H1 (cell line): ENCODE measurements around the gene LUC7L3. TPM values are rescaled to one million over a fixed set of nuclear protein-coding genes. Genes with fewer than 3 reads are reported as not detected.

ENCODE experiments used
- CTCF ChIA-PET: fragments of 300-600 bp; sonication (Branson Sonifier 250); formaldehyde crosslinking; loops from one replicate; lab custom pipeline; 2021; ENCODE audit not compliant: partially characterized antibody; lab: Charles Lee
- POLR2A ChIA-PET: fragments of 300-600 bp; sonication (Branson Sonifier 250); formaldehyde crosslinking; loops from one replicate; lab custom pipeline; 2021; ENCODE audit warnings: inconsistent platforms; ENCODE audit not compliant: partially characterized antibody; lab: Charles Lee
- DNase-seq, 2 experiments: peaks; one replicate each; pipeline versions ENCODE4 v3.0.0 to v3.0.0-alpha.2; 2010 to 2022; ENCODE audit warnings: low spot score in 2 of 2, low read depth in 1 of 2, mixed read lengths in 1 of 2
- FAIRE-seq: peaks from 2 replicates; lab custom pipeline; 2011; peaks lifted over from hg19 to GRCh38; lab: Jason Lieb, UNC
- H2AFZ ChIP-seq: 2 replicates; pipeline ENCODE4 v1.8.1; 2012; ENCODE audit warnings: low read length, inconsistent platforms
- H2AK5ac ChIP-seq: 2 replicates; pipeline ENCODE4 v1.6.1; 2013; ENCODE audit warnings: low read depth, low read length
- H2BK120ac ChIP-seq: replicated peaks from 2 replicates; pipeline ENCODE3; 2013; ENCODE audit warnings: low read depth, low read length, inconsistent platforms
- H2BK12ac ChIP-seq: 2 replicates; pipeline ENCODE4 v1.6.1; 2013; ENCODE audit warnings: low read depth, low read length
- H2BK15ac ChIP-seq: 2 replicates; pipeline ENCODE4 v1.6.1; 2013; ENCODE audit warnings: low read length
- H2BK20ac ChIP-seq: 2 replicates; pipeline ENCODE4 v1.6.1; 2013; ENCODE audit warnings: low read length
- H2BK5ac ChIP-seq: 2 replicates; pipeline ENCODE4 v1.6.1; 2013; ENCODE audit warnings: low read depth, low read length
- H3K14ac ChIP-seq: 2 replicates; pipeline ENCODE4 v1.6.1; 2013; ENCODE audit warnings: inconsistent platforms; ENCODE audit not compliant: insufficient read length
- H3K18ac ChIP-seq: 2 replicates; pipeline ENCODE4 v1.6.1; 2013; ENCODE audit warnings: low read length; ENCODE audit errors: extremely low read depth
- H3K23ac ChIP-seq: 2 replicates; pipeline ENCODE4 v1.6.1; 2013; ENCODE audit warnings: inconsistent platforms; ENCODE audit not compliant: insufficient read length
- H3K23me2 ChIP-seq: 2 replicates; pipeline ENCODE4 v1.6.1; 2013; ENCODE audit warnings: low read depth, low read length
- H3K27ac ChIP-seq: 2 replicates; pipeline ENCODE4 v1.6.1; 2011; ENCODE audit warnings: low read depth, low read length, inconsistent platforms
- H3K27me3 ChIP-seq, 4 experiments: replicated peaks in 1 of 4; 1 replicate in 1 of 4; 2 replicates in 3 of 4; pipeline versions ENCODE4 v1.6.1 to v1.8.1; 2011 to 2013; ENCODE audit warnings: low read length in 3 of 4, mild to moderate bottlenecking in 3 of 4, inconsistent platforms in 2 of 4, mixed read lengths in 2 of 4, moderate library complexity in 1 of 4; ENCODE audit not compliant: control insufficient read depth in 3 of 4, insufficient read depth in 3 of 4; ENCODE audit errors: extremely low read depth in 1 of 4
- H3K36me3 ChIP-seq, 4 experiments: 2 replicates each; pipeline versions ENCODE4 v1.6.1 to v1.8.1; 2011 to 2013; ENCODE audit warnings: mild to moderate bottlenecking in 4 of 4, low read length in 3 of 4, moderate library complexity in 2 of 4, control low read depth in 1 of 4, inconsistent platforms in 1 of 4; ENCODE audit not compliant: insufficient read depth in 4 of 4, control insufficient read depth in 2 of 4
- H3K4ac ChIP-seq: replicated peaks from 2 replicates; pipeline ENCODE3; 2013; ENCODE audit warnings: low read length, low read depth, mixed read lengths, inconsistent platforms; ENCODE audit not compliant: insufficient read length
- H3K4me1 ChIP-seq, 4 experiments: replicated peaks in 1 of 4; 1 replicate in 1 of 4; 2 replicates in 3 of 4; pipeline versions ENCODE4 v1.6.1 to v1.8.1; 2011 to 2013; ENCODE audit warnings: low read length in 3 of 4, inconsistent platforms in 2 of 4, mixed read lengths in 1 of 4; ENCODE audit not compliant: insufficient read depth in 4 of 4, control insufficient read depth in 3 of 4
- H3K4me2 ChIP-seq, 2 experiments: 2 replicates each; pipeline versions ENCODE4 v1.6.1 to v1.8.1; 2011 to 2013; ENCODE audit warnings: low read depth in 2 of 2, low read length in 2 of 2, control low read depth in 1 of 2, inconsistent platforms in 1 of 2, mild to moderate bottlenecking in 1 of 2; ENCODE audit not compliant: insufficient read depth in 1 of 2
- H3K4me3 ChIP-seq, 4 experiments: fragments of 200-600, 300-600 bp in 1 of 4; sonication (generic), shearing (Covaris generic), sonication (Bioruptor Twin) in 1 of 4; 2 replicates each; pipeline versions ENCODE4 v1.5.1 to v1.8.1; 2011 to 2016; ENCODE audit warnings: low read length in 4 of 4, low read depth in 3 of 4, control low read depth in 2 of 4, inconsistent platforms in 2 of 4, mild to moderate bottlenecking in 2 of 4, mixed read lengths in 1 of 4, moderate library complexity in 1 of 4; ENCODE audit not compliant: insufficient read depth in 2 of 4; ENCODE audit errors: extremely low read depth in 1 of 4
- H3K56ac ChIP-seq: replicated peaks from 2 replicates; pipeline ENCODE3; 2013; ENCODE audit warnings: low read depth, mild to moderate bottlenecking, mixed read lengths, low read length, inconsistent platforms; ENCODE audit not compliant: insufficient read length
- H3K79me1 ChIP-seq: 2 replicates; pipeline ENCODE4 v1.6.1; 2013; ENCODE audit warnings: low read depth, low read length, control low read depth
- H3K79me2 ChIP-seq, 2 experiments: 2 replicates each; pipeline versions ENCODE4 v1.6.1 to v1.8.1; 2012 to 2013; ENCODE audit warnings: low read length in 2 of 2, mild to moderate bottlenecking in 2 of 2, inconsistent platforms in 1 of 2; ENCODE audit not compliant: insufficient read depth in 2 of 2, control insufficient read depth in 1 of 2
- H3K9ac ChIP-seq, 4 experiments: replicated peaks in 1 of 4; 1 replicate in 1 of 4; 2 replicates in 3 of 4; pipeline versions ENCODE4 v1.6.1 to v1.8.1; 2011 to 2013; ENCODE audit warnings: low read depth in 3 of 4, low read length in 3 of 4, control low read depth in 2 of 4, mild to moderate bottlenecking in 2 of 4, moderate library complexity in 2 of 4, inconsistent platforms in 1 of 4; ENCODE audit errors: extremely low read depth in 1 of 4
- H3K9me3 ChIP-seq, 2 experiments: 2 replicates each; pipeline versions ENCODE4 v1.6.1 to v1.8.1; 2012 to 2013; ENCODE audit warnings: mild to moderate bottlenecking in 2 of 2, moderate library complexity in 2 of 2, control low read depth in 1 of 2, inconsistent platforms in 1 of 2, low read depth in 1 of 2, low read length in 1 of 2, mixed read lengths in 1 of 2; ENCODE audit not compliant: insufficient read depth in 2 of 2
- H4K20me1 ChIP-seq, 2 experiments: replicated peaks in 1 of 2; 2 replicates each; pipeline versions ENCODE3 to v1.8.1; 2011 to 2013; ENCODE audit warnings: inconsistent platforms in 2 of 2, low read length in 2 of 2, mild to moderate bottlenecking in 1 of 2; ENCODE audit not compliant: insufficient read depth in 2 of 2, control insufficient read depth in 1 of 2
- H4K5ac ChIP-seq: 2 replicates; pipeline ENCODE4 v1.6.1; 2013; ENCODE audit warnings: low read length, low read depth, mixed read lengths, inconsistent platforms; ENCODE audit not compliant: insufficient read length
- H4K8ac ChIP-seq: 2 replicates; pipeline ENCODE4 v1.8.0; 2013; ENCODE audit warnings: mild to moderate bottlenecking, moderate library complexity, low read length, inconsistent platforms; ENCODE audit not compliant: insufficient read depth; ENCODE audit errors: extremely low read depth
- H4K91ac ChIP-seq: replicated peaks from 2 replicates; pipeline ENCODE3; 2013; ENCODE audit warnings: low read length, mixed read lengths, inconsistent platforms; ENCODE audit not compliant: insufficient read length
- CBX5 ChIP-seq: fragments of 300-800, 300-1000 bp; sonication (generic); IDR thresholded peaks from 2 replicates; pipeline ENCODE4 v1.7.1; 2016; ENCODE audit warnings: antibody characterized with exemption, low read length, low read depth
- JUN ChIP-seq: IDR thresholded peaks from 2 replicates; pipeline ENCODE4 v1.6.1; 2011; ENCODE audit warnings: low read depth, mild to moderate bottlenecking, improper control_type of control experiment, low read length
- MAX ChIP-seq: IDR thresholded peaks from 2 replicates; pipeline ENCODE4 v1.6.1; 2012; ENCODE audit warnings: inconsistent platforms
- NRF1 ChIP-seq: IDR thresholded peaks from 2 replicates; pipeline ENCODE4 v1.6.1; 2011; ENCODE audit warnings: mild to moderate bottlenecking, low read depth, low read length, improper control_type of control experiment
- POU5F1 ChIP-seq: IDR thresholded peaks from 2 replicates; pipeline ENCODE4 v1.6.1; 2011; ENCODE audit warnings: low read depth, mild to moderate bottlenecking, low read length, moderate library complexity
- RBBP5 ChIP-seq: IDR thresholded peaks from 2 replicates; pipeline ENCODE4 v1.7.1; 2012; ENCODE audit warnings: low read depth, mild to moderate bottlenecking, inconsistent platforms, low read length, moderate library complexity, borderline replicate concordance
- RFX5 ChIP-seq: IDR thresholded peaks from 2 replicates; pipeline ENCODE4 v1.6.1; 2011; ENCODE audit warnings: low read depth, low read length, improper control_type of control experiment, borderline replicate concordance
- SIN3A ChIP-seq, 2 experiments: IDR thresholded peaks in 1 of 2; conservative IDR thresholded peaks in 1 of 2; 2 replicates each; pipeline ENCODE4 v1.6.1; 2011 to 2012; ENCODE audit warnings: low read length in 2 of 2, improper control_type of control experiment in 1 of 2, low read depth in 1 of 2, mild to moderate bottlenecking in 1 of 2
- SRF ChIP-seq: IDR thresholded peaks from 2 replicates; pipeline ENCODE4 v1.6.1; 2011; ENCODE audit warnings: mild to moderate bottlenecking, low read depth, low read length, moderate library complexity
- SUZ12 ChIP-seq: fragments of 200-600 bp; sonication (generic); IDR thresholded peaks from 2 replicates; pipeline ENCODE4 v1.6.1; 2012; ENCODE audit warnings: mild to moderate bottlenecking, inconsistent platforms, low read length, moderate library complexity, mixed read lengths
- TBP ChIP-seq: IDR thresholded peaks from 2 replicates; pipeline ENCODE4 v1.6.1; 2011; ENCODE audit warnings: low read depth, low read length, improper control_type of control experiment
- TEAD4 ChIP-seq: IDR thresholded peaks from 2 replicates; pipeline ENCODE4 v1.6.1; 2012; ENCODE audit warnings: low read depth, low read length, inconsistent platforms, mixed read lengths
- WGBS, 2 experiments: shearing (Covaris generic) in 1 of 2; methylation state at CpG; one replicate each; pipeline versions ENCODE4 v1.1.6 to v1.1.7; 2013 to 2015; ENCODE audit warnings: low lambda C conversion rate in 2 of 2, mixed read lengths in 2 of 2, inconsistent platforms in 1 of 2, low coverage in 1 of 2, missing lambda C conversion rate in 1 of 2; ENCODE audit not compliant: insufficient replicate concordance in 2 of 2, insufficient coverage in 1 of 2, insufficient read length in 1 of 2; ENCODE audit errors: extremely low coverage in 1 of 2, missing lambda C conversion rate in 1 of 2; 5-methylcytosine and 5-hydroxymethylcytosine counted together
- polyA plus RNA-seq, 7 experiments: library from polyadenylated mRNA; depleted of rRNA in 3 of 7; stranded (reverse) in 5 of 7; unstranded in 2 of 7; fragments of >200 nt in 5 of 7; fragments of 200-250 nt in 2 of 7; gene quantifications; 1 replicate in 5 of 7; 2 replicates in 1 of 7; 4 replicates in 1 of 7; pipeline versions ENCODE4 v1.2.1 to v1.2.3, GENCODE V29; 2011 to 2013; ENCODE audit warnings: missing spikeins in 2 of 7, mixed read lengths in 2 of 7
- total RNA-seq: library from RNA; stranded (reverse); fragmentation: NEBNext Ultra II Directional; extraction: Animal tissue kit (Norgen Biotek cat#: 25700); gene quantifications from 2 replicates; pipeline ENCODE4 v1.2.1, GENCODE V29; 2021
- TF ChIP-seq, protein P1 (sequence below): IDR thresholded peaks from 2 replicates; pipeline ENCODE4 v1.6.1; 2012; ENCODE audit warnings: inconsistent platforms

Gene LUC7L3
- total and polyA plus RNA-seq, 2 of the 8 experiments (the other 6 are each of a cell fraction or from before 2014, with no cell fraction given) = 102 to 126 TPM

GRCh38 chr17:50783905-50784304, 64.5 kb downstream of the LUC7L3 start:
- Histone ChIP-seq H2BK5ac (no peak overlapping the region), H3K4me1 (peaks cover 0 to 3% (median 0%) of the 10 kb centered on the region in 4 experiments; a peak in 1 of 7 replicates), H3K4ac (no peak overlapping the region), H3K79me2 (no peaks in the 10 kb centered on the region), H3K18ac (no peak overlapping the region), H3K79me1 (no peaks in the 10 kb centered on the region), H3K9ac (no peak overlapping the region), H3K14ac (no peak overlapping the region), H2BK15ac (no peak overlapping the region), H2AFZ (no peak overlapping the region), H3K36me3 (no peaks in the 10 kb centered on the region), H3K27me3 (no peaks in the 10 kb centered on the region), H4K5ac (no peak overlapping the region), H3K4me3 (no peak overlapping the region), H3K9me3 (no peaks in the 10 kb centered on the region), H3K56ac (no peak overlapping the region), H3K4me2 (no peak overlapping the region), H4K91ac (no peak overlapping the region), H3K23me2 (no peaks in the 10 kb centered on the region), H3K27ac (no peak overlapping the region), H2AK5ac (no peak overlapping the region), H2BK120ac (no peak overlapping the region), H4K8ac (no peak overlapping the region), H4K20me1 (no peaks in the 10 kb centered on the region), H3K23ac (no peak overlapping the region), H2BK20ac (no peak overlapping the region), H2BK12ac (no peak overlapping the region)
- ChIA-PET CTCF (interaction anchor here (0.6 to 7.1 kb wide), 32 partner anchors 8 to 324 kb away, joined by 3 to 223 read pairs (median 8); partner anchors contain the start of genes ANKRD40CL, TOB1 and WFIKKN2), POLR2A (interaction anchor here (1.1 to 3.5 kb wide), 5 partner anchors 15 to 164 kb away, joined by 3 to 14 read pairs (median 3); partner anchors contain the start of gene TOB1)
- 93% methylated on average over 2 of the region's 2 CpGs; no CpG with 5 or more reads in 1 of the 2 experiments for WGBS, 2 experiments
- DNase-seq (no peak), FAIRE-seq (no peak)
- TF ChIP-seq TBP (no peak), RFX5 (no peak), TEAD4 (no peak), RBBP5 (no peak), SIN3A (conservative IDR thresholded peaks at IDR 0.05 in 1 of 2, IDR thresholded peaks at IDR 0.05 in 1 of 2; ENCODE audit: low read depth in 1 of 2, low read length in 2 of 2) (no peak), CBX5 (no peak), SRF (no peak), MAX (no peak), SUZ12 (no peak), POU5F1 (no peak), NRF1 (no peak), JUN (no peak)
- TF ChIP-seq, protein P1, sequence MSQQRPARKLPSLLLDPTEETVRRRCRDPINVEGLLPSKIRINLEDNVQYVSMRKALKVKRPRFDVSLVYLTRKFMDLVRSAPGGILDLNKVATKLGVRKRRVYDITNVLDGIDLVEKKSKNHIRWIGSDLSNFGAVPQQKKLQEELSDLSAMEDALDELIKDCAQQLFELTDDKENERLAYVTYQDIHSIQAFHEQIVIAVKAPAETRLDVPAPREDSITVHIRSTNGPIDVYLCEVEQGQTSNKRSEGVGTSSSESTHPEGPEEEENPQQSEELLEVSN = no peak
